Urothelium cell line (cell line): ENCODE results near the gene CRIM1.
"Not testable (repeated sequence)": the region's sequence is repeated elsewhere in the genome, so short reads cannot be mapped to it uniquely, and the experiment has no call there.

Source experiments
- DNase-seq: peaks from one replicate; pipeline ENCODE4 v3.0.0; 2011; ENCODE audit warnings: low spot score, mixed read lengths
- FAIRE-seq: peaks from 2 replicates; lab custom pipeline; 2011; peaks lifted over from hg19 to GRCh38; lab: Jason Lieb, UNC

Gene CRIM1

GRCh38 chr2:36355151-36355889 is at the start of gene CRIM1:
CRIM1 (plus strand) TSS chr2:36355778; CDS start chr2:36356293, 515 bp downstream.
- FAIRE-seq (no peak), DNase-seq (peak; percentile 94)

GRCh38 chr2:36307441-36307840 is 48.1 kb upstream of the CRIM1 start:
- DNase-seq: no peak
- FAIRE-seq: no peak

GRCh38 chr2:36310444-36310843 is 45.1 kb upstream of the CRIM1 start:
- FAIRE-seq, DNase-seq: not testable (repeated sequence)

- DNase-seq (no peak), FAIRE-seq (no peak)
Observed at GRCh38 chr2:36318547-36318946, 37.0 kb upstream of the CRIM1 start.

- no peak for FAIRE-seq
- no peak for DNase-seq
Observed at GRCh38 chr2:36322108-36322507, 33.5 kb upstream of the CRIM1 start.

GRCh38 chr2:36326286-36326685 is 29.3 kb upstream of the CRIM1 start:
- FAIRE-seq (no peak), DNase-seq (no peak)

- FAIRE-seq (no peak), DNase-seq (no peak)
Observed at GRCh38 chr2:36329251-36329650, 26.3 kb upstream of the CRIM1 start.

GRCh38 chr2:36329746-36330472 is 25.7 kb upstream of the CRIM1 start:
- FAIRE-seq: peak; percentile 32
- peak; percentile 43 for DNase-seq

- FAIRE-seq: no peak
Observed at GRCh38 chr2:36330473-36331395, 24.8 kb upstream of the CRIM1 start.

GRCh38 chr2:36333350-36334012 is 22.1 kb upstream of the CRIM1 start:
- FAIRE-seq: no peak
- no peak for DNase-seq

More at GRCh38 chr2:36330473-36331395, 24.8 kb upstream of the CRIM1 start:
- no peak for DNase-seq

GRCh38 chr2:36335597-36335996 is 20.0 kb upstream of the CRIM1 start:
- DNase-seq (no peak), FAIRE-seq (peak; percentile 88)

- FAIRE-seq (no peak), DNase-seq (no peak)
Observed at GRCh38 chr2:36336321-36336720, 19.3 kb upstream of the CRIM1 start.

- DNase-seq (no peak), FAIRE-seq (no peak)
Observed at GRCh38 chr2:36337354-36337753, 18.2 kb upstream of the CRIM1 start.

- FAIRE-seq: no peak
- DNase-seq: no peak
Observed at GRCh38 chr2:36338124-36338826, 17.3 kb upstream of the CRIM1 start.

GRCh38 chr2:36338827-36339145 is 16.8 kb upstream of the CRIM1 start:
- DNase-seq (peak; percentile 70), FAIRE-seq (no peak)

- DNase-seq: no peak
- peak; percentile 72 for FAIRE-seq
Observed at GRCh38 chr2:36339607-36340218, 15.9 kb upstream of the CRIM1 start.

- DNase-seq (no peak), FAIRE-seq (no peak)
Observed at GRCh38 chr2:36343606-36344005, 12.0 kb upstream of the CRIM1 start.

GRCh38 chr2:36348721-36349120 is 6.9 kb upstream of the CRIM1 start:
- DNase-seq: no peak
- FAIRE-seq: no peak

GRCh38 chr2:36351291-36351690 is 4.3 kb upstream of the CRIM1 start:
- FAIRE-seq (peak; percentile 5), DNase-seq (no peak)
